SK-N-SH (cell line): ENCODE measurements around the gene CCNY. TPM values are rescaled to one million over a fixed set of nuclear protein-coding genes. Genes with fewer than 3 reads are reported as not detected.

Experiments used
- CTCF ChIA-PET: fragments of 300-600, 350-600 bp; formaldehyde crosslinking; extraction: SDS; loops from one replicate; lab custom pipeline; 2021; lab: Yijun Ruan, JAX
- POLR2A ChIA-PET: fragments of 350-600 bp; sonication (Branson Sonifier 250); formaldehyde crosslinking; extraction: SDS; loops from one replicate; lab custom pipeline; 2020; ENCODE audit warnings: antibody characterized with exemption, inconsistent platforms; lab: Yijun Ruan, JAX
- DNase-seq: peaks from one replicate; pipeline ENCODE4 v3.0.0; 2012
- H2AFZ ChIP-seq: fragments of 200-600 bp; sonication (generic); 2 replicates; pipeline ENCODE4 v1.8.1; 2016; ENCODE audit warnings: antibody characterized with exemption, mild to moderate bottlenecking, low read depth
- H3F3A ChIP-seq: fragments of 200-600 bp; sonication (generic); replicated peaks from 2 replicates; pipeline ENCODE3; 2016; ENCODE audit warnings: antibody characterized with exemption, mild to moderate bottlenecking; ENCODE audit not compliant: insufficient read depth
- H3K27ac ChIP-seq, 2 experiments: fragments of 200-500 bp in 1 of 2; fragments of 200-600 bp in 1 of 2; sonication (Bioruptor generic) in 1 of 2; sonication (generic), shearing (Covaris generic) in 1 of 2; 2 replicates each; pipeline versions ENCODE4 v1.5.1 to v1.6.1; 2014 to 2016; ENCODE audit warnings: low read depth in 2 of 2, inconsistent platforms in 1 of 2, low read length in 1 of 2, mild to moderate bottlenecking in 1 of 2, mixed read lengths in 1 of 2
- H3K27me3 ChIP-seq: fragments of 200-600 bp; sonication (generic), shearing (Covaris generic); 2 replicates; pipeline ENCODE4 v1.6.1; 2016; ENCODE audit warnings: mixed run types; ENCODE audit not compliant: insufficient read depth
- H3K36me3 ChIP-seq, 2 experiments: fragments of 200-500 bp in 1 of 2; fragments of 200-600 bp in 1 of 2; sonication (Bioruptor generic) in 1 of 2; sonication (generic) in 1 of 2; replicated peaks in 1 of 2; 2 replicates each; pipeline versions ENCODE3 to v1.5.1; 2014 to 2016; ENCODE audit warnings: low read length in 1 of 2, mild to moderate bottlenecking in 1 of 2; ENCODE audit not compliant: insufficient read depth in 2 of 2, control insufficient read depth in 1 of 2
- H3K4me1 ChIP-seq, 2 experiments: fragments of 200-500 bp in 1 of 2; fragments of 200-600 bp in 1 of 2; sonication (Bioruptor generic) in 1 of 2; sonication (generic), shearing (Covaris generic) in 1 of 2; 2 replicates each; pipeline versions ENCODE4 v1.5.1 to v1.6.1; 2014 to 2016; ENCODE audit warnings: low read depth in 1 of 2, low read length in 1 of 2, mixed run types in 1 of 2; ENCODE audit not compliant: insufficient read depth in 2 of 2, control insufficient read depth in 1 of 2
- H3K4me2 ChIP-seq: fragments of 200-600 bp; sonication (generic), shearing (Covaris generic); 2 replicates; pipeline ENCODE4 v1.6.1; 2017; ENCODE audit warnings: mixed run types
- H3K4me3 ChIP-seq, 2 experiments: fragments of 200-500 bp in 1 of 2; fragments of 200-600 bp in 1 of 2; sonication (Bioruptor generic) in 1 of 2; sonication (generic), shearing (Covaris generic) in 1 of 2; 2 replicates each; pipeline versions ENCODE4 v1.5.1 to v1.8.1; 2014 to 2016; ENCODE audit warnings: low read depth in 2 of 2, inconsistent platforms in 1 of 2, low read length in 1 of 2, mild to moderate bottlenecking in 1 of 2, mixed read lengths in 1 of 2, moderate library complexity in 1 of 2
- H3K79me2 ChIP-seq: fragments of 200-600 bp; sonication (generic); 2 replicates; pipeline ENCODE4 v1.8.1; 2017; ENCODE audit warnings: mild to moderate bottlenecking; ENCODE audit not compliant: insufficient read depth
- H3K9ac ChIP-seq: fragments of 200-600 bp; sonication (generic); 2 replicates; pipeline ENCODE4 v1.6.1; 2017; ENCODE audit warnings: mixed run types
- H3K9me2 ChIP-seq: fragments of 200-600 bp; sonication (generic); 2 replicates; pipeline ENCODE4 v1.6.1; 2017; ENCODE audit warnings: mixed run types
- H3K9me3 ChIP-seq: fragments of 200-600 bp; sonication (generic); 2 replicates; pipeline ENCODE4 v1.6.1; 2017; ENCODE audit warnings: mixed run types, mild to moderate bottlenecking, moderate library complexity
- H4K20me1 ChIP-seq: fragments of 200-600 bp; sonication (generic); 2 replicates; pipeline ENCODE4 v1.6.1; 2017; ENCODE audit warnings: mild to moderate bottlenecking, mixed run types; ENCODE audit not compliant: insufficient read depth
- CHD2 ChIP-seq: fragments of 150-350 bp; IDR thresholded peaks from 2 replicates; pipeline ENCODE4 v1.6.1; 2018; ENCODE audit warnings: low read length; ENCODE audit not compliant: partially characterized antibody
- CTCF ChIP-seq: fragments of 200-600 bp; sonication (generic); IDR thresholded peaks from 2 replicates; pipeline ENCODE4 v1.6.1; 2017; ENCODE audit warnings: antibody characterized with exemption, mild to moderate bottlenecking, moderate library complexity
- EZH2phosphoT487 ChIP-seq: fragments of 200-600 bp; sonication (generic); IDR thresholded peaks from 2 replicates; pipeline ENCODE4 v1.6.1; 2017; ENCODE audit warnings: low read depth, mixed run types, mild to moderate bottlenecking, antibody characterized with exemption, moderate library complexity, borderline replicate concordance
- FOXM1 ChIP-seq: IDR thresholded peaks from 2 replicates; pipeline ENCODE4 v1.4.0; 2012; ENCODE audit warnings: low read depth, mild to moderate bottlenecking
- GABPA ChIP-seq: IDR thresholded peaks from 2 replicates; pipeline ENCODE4 v1.4.0; 2012; ENCODE audit warnings: low read depth, mild to moderate bottlenecking
- IRF3 ChIP-seq: fragments of 150-350 bp; IDR thresholded peaks from 2 replicates; pipeline ENCODE4 v1.6.1; 2016; ENCODE audit warnings: mild to moderate bottlenecking, low read depth, low read length
- MXI1 ChIP-seq: IDR thresholded peaks from 2 replicates; pipeline ENCODE4 v1.6.1; 2012; ENCODE audit warnings: mild to moderate bottlenecking, low read depth, low read length, improper control_type of control experiment
- NFIC ChIP-seq: IDR thresholded peaks from 2 replicates; pipeline ENCODE4 v1.4.0; 2012; ENCODE audit warnings: borderline replicate concordance
- PBX3 ChIP-seq: IDR thresholded peaks from 2 replicates; pipeline ENCODE4; 2012
- POLR2AphosphoS5 ChIP-seq: IDR thresholded peaks from 2 replicates; pipeline ENCODE4 v1.6.1; 2012; ENCODE audit warnings: low read depth, low read length
- RAD21 ChIP-seq: IDR thresholded peaks from 2 replicates; pipeline ENCODE4 v1.6.1; 2012; ENCODE audit warnings: mild to moderate bottlenecking, low read length
- RCOR1 ChIP-seq: fragments of 150-350 bp; IDR thresholded peaks from 2 replicates; pipeline ENCODE4 v1.6.1; 2017; ENCODE audit warnings: antibody characterized with exemption, low read length
- RXRA ChIP-seq: IDR thresholded peaks from 2 replicates; pipeline ENCODE4 v1.4.0; 2012; ENCODE audit warnings: low read depth, mild to moderate bottlenecking, borderline replicate concordance
- SMC3 ChIP-seq: IDR thresholded peaks from 2 replicates; pipeline ENCODE4 v1.6.1; 2012; ENCODE audit warnings: low read depth, low read length, improper control_type of control experiment
- TAF1 ChIP-seq: IDR thresholded peaks from 2 replicates; pipeline ENCODE4 v1.6.1; 2012; ENCODE audit warnings: low read depth, mild to moderate bottlenecking, low read length, moderate library complexity, borderline replicate concordance
- TCF12 ChIP-seq: IDR thresholded peaks from 2 replicates; pipeline ENCODE4 v1.4.0; 2012
- USF1 ChIP-seq: IDR thresholded peaks from 2 replicates; pipeline ENCODE4 v1.4.0; 2012; ENCODE audit warnings: low read depth, borderline replicate concordance
- YY1 ChIP-seq: IDR thresholded peaks from 2 replicates; pipeline ENCODE4 v1.4.0; 2012; ENCODE audit warnings: low read depth, mild to moderate bottlenecking
- WGBS: methylation state at CpG from one replicate; pipeline ENCODE4 v1.1.6; 2017; ENCODE audit warnings: low lambda C conversion rate; 5-methylcytosine and 5-hydroxymethylcytosine counted together
- polyA plus RNA-seq, 3 experiments: library from polyadenylated mRNA; depleted of rRNA; stranded (reverse); fragments of >200 nt; gene quantifications; 2 replicates each; pipeline ENCODE4 v1.2.3, GENCODE V29; 2012

CCNY gene
- polyA plus RNA-seq, 1 of the 3 experiments (the other 2 are of a cell fraction): 29.4 TPM

DNA sequence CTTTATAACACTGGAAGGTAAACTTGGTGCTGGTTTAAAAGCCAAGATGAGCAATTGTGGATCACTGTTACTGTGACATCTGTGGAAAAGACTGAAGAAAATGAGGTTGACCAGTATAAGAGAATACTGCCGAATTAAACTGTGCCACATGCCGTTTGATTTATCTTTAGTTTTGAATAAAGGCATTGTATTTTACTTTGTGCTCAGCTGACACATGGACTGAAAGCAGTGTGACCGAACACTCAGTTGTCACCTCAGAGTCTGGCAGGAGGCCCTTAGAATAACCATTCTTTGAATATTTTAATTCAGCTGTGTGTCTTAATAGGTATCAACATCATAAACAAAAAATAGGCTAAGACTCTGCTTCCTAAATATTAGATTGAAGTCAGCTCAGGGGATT lies 135.1 kb downstream of the CCNY start:
- Histone ChIP-seq H3K9me2 (no peaks in the 10 kb centered on the region), H2AFZ (no peak overlapping the region), H3K4me1 (peaks cover 5 to 26% of the 10 kb centered on the region in 2 experiments; a peak in 3 of 4 replicates), H3K27ac (no peak overlapping the region)
- CTCF ChIA-PET: interaction anchor here (1.2 kb wide), 1 partner anchor 14 kb away, joined by 3 read pairs; no protein-coding TSS in a partner anchor
- TF ChIP-seq TCF12: no peak
- no peak for TF ChIP-seq MXI1
- no peak for TF ChIP-seq YY1
- no peak for TF ChIP-seq GABPA
- no peak for TF ChIP-seq CHD2
- TF ChIP-seq PBX3: no peak
- TF ChIP-seq NFIC: no peak
- no peak for TF ChIP-seq IRF3
- no peak for TF ChIP-seq RCOR1
- no peak for TF ChIP-seq CTCF
- TF ChIP-seq RAD21: no peak
- no peak for TF ChIP-seq TAF1
- TF ChIP-seq POLR2AphosphoS5: no peak
- TF ChIP-seq FOXM1: no peak
- no peak for TF ChIP-seq USF1
- TF ChIP-seq SMC3: no peak
- TF ChIP-seq RXRA: no peak
- no peak for TF ChIP-seq EZH2phosphoT487
- TF ChIP-seq, all 33 proteins: peak for 0
- H3F3A ChIP-seq: no peaks in the 10 kb centered on the region
- POLR2A ChIA-PET: no interaction called here
- H3K9me3 ChIP-seq: no peaks in the 10 kb centered on the region
- no peak for DNase-seq
- H4K20me1 ChIP-seq: peaks cover 60% of the 10 kb centered on the region
- no peaks in the 10 kb centered on the region for H3K27me3 ChIP-seq
- no peaks in the 10 kb centered on the region for H3K36me3 ChIP-seq
- no peak overlapping the region for H3K9ac ChIP-seq
- H3K4me2 ChIP-seq: no peak overlapping the region
- WGBS: 92% methylated on average over 3 of the region's 3 CpGs
- H3K79me2 ChIP-seq: peaks cover 66% of the 10 kb centered on the region
- no peak overlapping the region for H3K4me3 ChIP-seq
